ENCODE data around the gene CXCL11. TPM values are rescaled to one million over a fixed set of nuclear protein-coding genes. Genes with fewer than 3 reads are reported as not detected.
"Not testable (repeated sequence)": the region's sequence is repeated elsewhere in the genome, so short reads cannot be mapped to it uniquely, and the experiment has no call there.

Gene CXCL11
- total RNA-seq, 1 experiment from 2014 or later = not detected

GRCh38 chr4:76050560-76051050 lies 14.7 kb upstream of the CXCL11 start:
- in situ Hi-C loops (cut with HindIII; ENCODE audit: low pct_unique_long_range_greater_than_20kb, low sequenced_read_pairs); DNase-seq (ENCODE audit: low read depth): not testable (repeated sequence)

DNA sequence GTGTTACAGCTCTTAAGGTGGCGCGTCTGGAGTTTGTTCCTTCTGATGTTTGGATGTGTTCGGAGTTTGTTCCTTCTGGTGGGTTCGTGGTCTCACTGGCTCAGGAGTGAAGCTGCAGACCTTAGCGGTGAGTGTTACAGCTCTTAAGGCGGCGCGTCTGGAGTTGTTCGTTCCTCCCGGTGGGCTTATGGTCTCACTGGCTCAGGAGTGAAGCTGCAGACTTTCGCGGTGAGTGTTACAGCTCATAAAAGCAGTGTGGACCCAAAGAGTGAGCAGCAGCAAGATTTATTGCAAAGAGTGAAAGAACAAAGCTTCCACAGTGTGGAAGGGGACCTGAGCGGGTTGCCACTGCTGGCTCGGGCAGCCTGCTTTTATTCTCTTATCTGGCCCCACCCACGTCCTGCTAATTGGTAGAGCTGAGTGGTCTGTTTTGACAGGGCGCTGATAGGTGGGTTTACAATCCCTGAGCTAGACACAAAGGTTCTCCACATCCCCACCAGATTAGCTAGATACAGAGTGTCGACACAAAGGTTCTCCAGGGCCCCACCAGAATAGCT lies 14.1 kb upstream of the CXCL11 start:
- in situ Hi-C loops (cut with HindIII; ENCODE audit: low pct_unique_long_range_greater_than_20kb, low sequenced_read_pairs); DNase-seq (ENCODE audit: low read depth): not testable (repeated sequence)

- in situ Hi-C loops (cut with HindIII; ENCODE audit: low pct_unique_long_range_greater_than_20kb, low sequenced_read_pairs) = not testable (repeated sequence)
These were observed 8.8 kb upstream of the CXCL11 start for GRCh38 chr4:76044686-76045085.

DNA sequence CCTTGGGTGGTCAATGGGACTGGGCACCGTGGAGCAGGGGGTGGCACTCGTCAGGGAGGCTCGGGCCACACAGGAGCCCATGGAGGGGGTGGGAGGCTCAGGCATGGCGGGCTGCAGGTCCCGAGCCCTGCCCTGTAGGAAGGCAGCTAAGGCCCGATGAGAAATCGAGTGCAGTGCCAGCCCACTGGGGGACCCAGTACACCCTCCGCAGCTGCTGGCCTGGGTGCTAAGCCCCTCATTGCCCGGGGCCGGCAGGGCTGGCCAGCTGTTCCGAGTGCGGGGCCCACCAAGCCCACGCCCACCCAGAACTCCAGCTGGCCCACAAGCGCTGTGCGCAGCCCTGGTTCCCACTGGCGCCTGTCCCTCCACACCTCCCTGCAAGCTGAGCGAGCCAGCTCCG lies 7.4 kb upstream of the CXCL11 start:
- DNase-seq (ENCODE audit: low read depth); in situ Hi-C loops (cut with HindIII; ENCODE audit: low pct_unique_long_range_greater_than_20kb, low sequenced_read_pairs): not testable (repeated sequence)

More at GRCh38 chr4:76044686-76045085, 8.8 kb upstream of the CXCL11 start:
- DNase-seq (ENCODE audit: low read depth) = not testable (repeated sequence)

GRCh38 chr4:76042241-76042998 lies 6.5 kb upstream of the CXCL11 start:
- in situ Hi-C loops (cut with HindIII; ENCODE audit: low pct_unique_long_range_greater_than_20kb, low sequenced_read_pairs); DNase-seq (ENCODE audit: low read depth): not testable (repeated sequence)

DNA sequence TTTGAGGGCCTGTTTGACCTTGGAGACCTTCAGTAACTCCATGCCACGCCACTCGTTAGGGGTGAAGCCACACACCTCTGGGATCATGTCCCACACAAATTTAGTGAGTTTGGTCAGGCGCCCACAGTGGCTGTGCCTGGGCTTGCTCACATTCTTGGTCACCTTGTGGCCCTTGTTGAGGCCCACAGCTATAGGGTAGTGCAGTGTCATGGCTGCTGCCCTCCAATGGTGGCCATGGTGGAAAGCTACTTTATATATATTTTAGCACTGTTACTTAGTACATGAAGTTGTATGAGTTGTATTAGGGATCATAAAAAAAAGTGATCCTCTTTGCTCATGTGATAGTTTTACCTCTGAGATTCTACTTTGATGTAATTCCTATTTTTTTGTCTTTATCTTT lies 985 bp upstream of the CXCL11 start:
- DNase-seq (ENCODE audit: low read depth) = no peak
- in situ Hi-C loops (cut with HindIII; ENCODE audit: low pct_unique_long_range_greater_than_20kb, low sequenced_read_pairs) = no loop called here

- in situ Hi-C loops (cut with HindIII; ENCODE audit: low pct_unique_long_range_greater_than_20kb, low sequenced_read_pairs) = no loop called here
- no peak for DNase-seq (ENCODE audit: low read depth)
These were observed 729 bp downstream of the CXCL11 start for GRCh38 chr4:76035141-76035540.

GRCh38 chr4:76029300-76029699 lies 6.6 kb downstream of the CXCL11 start:
- no peak for DNase-seq (ENCODE audit: low read depth)
- in situ Hi-C loops (cut with HindIII; ENCODE audit: low pct_unique_long_range_greater_than_20kb, low sequenced_read_pairs) = no loop called here

DNA sequence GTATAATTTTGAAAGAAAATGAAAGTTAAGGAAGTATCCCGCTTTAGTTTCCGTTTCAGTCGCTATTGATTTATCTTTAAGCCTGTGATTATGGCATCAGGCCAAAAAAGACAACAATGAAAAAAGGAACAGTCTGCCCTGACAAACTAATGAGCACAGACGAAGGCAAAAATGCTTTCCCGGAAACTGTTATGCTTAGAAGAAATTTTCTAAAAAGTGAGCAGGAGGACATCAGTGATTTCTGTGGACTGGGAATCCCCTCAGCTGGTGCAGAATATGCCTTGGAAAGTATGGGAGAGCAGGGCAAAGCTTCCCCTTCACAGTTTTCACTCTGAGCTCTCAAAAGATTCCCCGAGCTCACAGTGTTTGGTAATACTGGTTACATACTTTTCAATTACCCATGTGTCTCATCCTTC lies 7.5 kb downstream of the CXCL11 start:
- in situ Hi-C loops (cut with HindIII; ENCODE audit: low pct_unique_long_range_greater_than_20kb, low sequenced_read_pairs) = no loop called here
- no peak for DNase-seq (ENCODE audit: low read depth)

GRCh38 chr4:76024065-76024464 lies 11.8 kb downstream of the CXCL11 start:
- in situ Hi-C loops (cut with HindIII; ENCODE audit: low pct_unique_long_range_greater_than_20kb, low sequenced_read_pairs) = no loop called here

GRCh38 chr4:76023389-76023788 lies 12.5 kb downstream of the CXCL11 start, which contains the start of gene CXCL10:
CXCL10 (minus strand) TSS chr4:76023497; CDS start chr4:76023431, 66 bp downstream.
- in situ Hi-C loops (cut with HindIII; ENCODE audit: low pct_unique_long_range_greater_than_20kb, low sequenced_read_pairs) = no loop called here
- DNase-seq (ENCODE audit: low read depth) = peak; percentile 14

More at GRCh38 chr4:76024065-76024464, 11.8 kb downstream of the CXCL11 start:
- DNase-seq (ENCODE audit: low read depth) = no peak

GRCh38 chr4:76022677-76023076 lies 13.2 kb downstream of the CXCL11 start:
- no peak for DNase-seq (ENCODE audit: low read depth)
- in situ Hi-C loops (cut with HindIII; ENCODE audit: low pct_unique_long_range_greater_than_20kb, low sequenced_read_pairs) = no loop called here

- DNase-seq (ENCODE audit: low read depth) = no peak
- in situ Hi-C loops (cut with HindIII; ENCODE audit: low pct_unique_long_range_greater_than_20kb, low sequenced_read_pairs) = no loop called here
These were observed 13.8 kb downstream of the CXCL11 start for GRCh38 chr4:76022031-76022430.

DNA sequence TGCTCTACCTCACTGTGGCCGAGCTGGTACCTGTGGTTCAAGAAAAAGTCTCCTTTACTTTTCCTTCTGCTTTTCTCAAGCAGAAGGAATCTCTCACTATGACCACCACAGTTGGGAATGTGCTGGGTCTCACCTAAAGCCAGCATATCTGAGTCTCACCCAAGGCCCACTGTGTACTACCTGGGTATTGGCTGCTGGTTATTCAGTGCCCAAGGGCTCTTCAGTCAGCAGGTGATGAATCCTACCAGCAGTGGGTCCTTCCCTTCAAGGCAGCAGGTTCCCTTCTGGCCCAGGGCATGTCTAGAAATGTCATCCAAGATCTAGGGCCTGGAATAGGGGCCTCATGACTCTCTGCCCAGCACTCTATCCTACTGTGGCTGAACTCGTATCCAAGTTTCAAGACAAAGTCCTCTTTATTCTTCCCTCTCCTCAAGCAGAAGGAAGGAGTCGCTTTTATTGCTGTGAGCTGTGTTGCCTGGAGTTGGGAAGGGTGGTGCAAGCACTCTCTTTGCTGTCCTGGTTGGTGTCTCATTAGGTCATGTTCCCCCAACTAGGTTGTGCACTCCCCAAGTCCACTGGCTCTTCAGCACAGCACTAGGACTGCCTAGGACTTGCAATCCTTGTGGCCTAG lies 18.7 kb downstream of the CXCL11 start:
- in situ Hi-C loops (cut with HindIII; ENCODE audit: low pct_unique_long_range_greater_than_20kb, low sequenced_read_pairs) = no loop called here
- DNase-seq (ENCODE audit: low read depth) = no peak

DNA sequence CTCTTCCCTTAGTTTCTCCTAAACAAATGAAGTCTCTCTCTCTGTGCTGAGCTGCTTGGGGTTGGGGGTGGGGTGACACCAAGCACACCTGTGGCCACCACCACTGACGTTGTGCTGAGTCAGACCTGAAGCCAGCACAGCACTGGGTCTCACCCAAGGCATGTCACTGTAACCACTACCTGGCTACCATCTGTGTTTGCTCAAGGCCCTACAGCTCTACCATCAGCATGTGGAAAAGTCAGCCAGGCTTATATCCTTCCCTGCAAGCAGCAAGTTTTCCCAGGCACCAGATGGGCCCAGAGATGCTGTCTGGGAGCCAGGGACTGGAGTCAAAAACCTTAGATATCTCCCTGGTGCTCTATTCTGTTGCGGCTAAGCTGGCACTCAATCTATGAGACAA lies 19.5 kb downstream of the CXCL11 start:
- in situ Hi-C loops (cut with HindIII; ENCODE audit: low pct_unique_long_range_greater_than_20kb, low sequenced_read_pairs) = no loop called here
- DNase-seq (ENCODE audit: low read depth) = no peak

GRCh38 chr4:76013540-76013939 lies 22.3 kb downstream of the CXCL11 start:
- DNase-seq (ENCODE audit: low read depth) = no peak
- in situ Hi-C loops (cut with HindIII; ENCODE audit: low pct_unique_long_range_greater_than_20kb, low sequenced_read_pairs) = no loop called here

GRCh38 chr4:76012388-76012801 lies 23.5 kb downstream of the CXCL11 start:
- no peak for DNase-seq (ENCODE audit: low read depth)
- in situ Hi-C loops (cut with HindIII; ENCODE audit: low pct_unique_long_range_greater_than_20kb, low sequenced_read_pairs) = no loop called here

DNA sequence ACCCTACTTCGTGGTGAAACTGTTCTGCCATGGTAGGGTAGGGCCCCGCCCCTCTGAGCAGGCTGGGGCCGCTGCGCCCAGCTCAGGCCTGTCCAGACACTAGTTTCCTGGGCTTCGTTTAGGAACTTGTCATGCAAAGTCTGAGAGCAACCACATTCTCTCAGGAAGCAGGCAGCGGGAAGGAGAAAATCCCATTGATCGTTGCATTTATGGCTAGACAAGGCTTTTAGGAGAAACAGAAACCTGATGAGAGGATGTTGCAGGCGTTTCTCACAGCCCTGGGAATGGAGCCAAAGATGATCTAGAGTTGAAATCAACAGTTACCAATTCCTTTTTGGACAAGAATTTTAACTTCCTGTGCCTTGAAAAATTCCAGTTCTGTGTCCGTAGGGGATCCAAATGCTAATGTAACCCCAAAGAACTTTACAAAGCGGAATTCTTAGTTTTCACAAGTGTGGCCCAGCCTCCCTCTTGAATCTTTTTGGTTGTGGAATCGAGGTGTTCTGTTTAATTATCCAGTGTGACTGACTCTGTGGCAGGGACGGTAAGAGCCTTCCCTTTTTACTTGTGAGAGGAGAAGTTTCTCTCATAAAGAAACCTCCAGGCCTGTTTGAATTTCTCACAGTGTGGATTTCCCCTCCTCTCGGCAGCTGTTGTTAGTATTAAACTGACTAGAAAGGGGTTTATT lies 24.0 kb downstream of the CXCL11 start:
- no peak for DNase-seq (ENCODE audit: low read depth)

More for the DNA sequence above, 24.0 kb downstream of the CXCL11 start:
- in situ Hi-C loops (cut with HindIII; ENCODE audit: low pct_unique_long_range_greater_than_20kb, low sequenced_read_pairs) = no loop called here

Measured in Caki2 (cell line).